Activated naive CD4-positive, alpha-beta T cell treated with anti-CD3 and anti-CD28 coated beads, Interleukin-2, amount 50 U/mL, for 72 hours (primary cell): ENCODE measurements around the gene MYCBP2. TPM values are rescaled to one million over a fixed set of nuclear protein-coding genes. Genes with fewer than 3 reads are reported as not detected.
"Not testable (repeated sequence)": the region's sequence is repeated elsewhere in the genome, so short reads cannot be mapped to it uniquely, and the experiment has no call there.

Experiments
- ATAC-seq, 2 donors: fragments of 150-1000 bp; cut with Tn5 transposase; 2 replicates each; pipeline ENCODE4 v1.10.0; 2021; ENCODE audit warnings: mild to moderate bottlenecking in 2 of 2, moderate library complexity in 2 of 2
- DNase-seq, 2 donors: peaks; one replicate each; pipeline ENCODE4 v3.0.0; 2021 to 2022; ENCODE audit warnings: low spot score in 2 of 2
- H3K27ac Mint-ChIP-seq, 2 donors: one replicate each; pipeline ENCODE4 v1.8.0; 2022; ENCODE audit warnings: mild to moderate bottlenecking in 2 of 2, mixed read lengths in 2 of 2
- H3K36me3 Mint-ChIP-seq, 2 donors: one replicate each; pipeline ENCODE4 v1.8.0; 2022; ENCODE audit warnings: mixed read lengths in 2 of 2
- H3K9me3 Mint-ChIP-seq, 2 donors: one replicate each; pipeline ENCODE4 v1.8.0; 2022; ENCODE audit warnings: mixed read lengths in 2 of 2
- total RNA-seq, 2 donors: library from RNA; stranded (reverse); gene quantifications; one replicate each; pipeline ENCODE4 v1.2.3, GENCODE V29; 2022

MYCBP2 gene
- total RNA-seq, 2 donors from 2014 or later, result 80.1 to 105 TPM

DNA sequence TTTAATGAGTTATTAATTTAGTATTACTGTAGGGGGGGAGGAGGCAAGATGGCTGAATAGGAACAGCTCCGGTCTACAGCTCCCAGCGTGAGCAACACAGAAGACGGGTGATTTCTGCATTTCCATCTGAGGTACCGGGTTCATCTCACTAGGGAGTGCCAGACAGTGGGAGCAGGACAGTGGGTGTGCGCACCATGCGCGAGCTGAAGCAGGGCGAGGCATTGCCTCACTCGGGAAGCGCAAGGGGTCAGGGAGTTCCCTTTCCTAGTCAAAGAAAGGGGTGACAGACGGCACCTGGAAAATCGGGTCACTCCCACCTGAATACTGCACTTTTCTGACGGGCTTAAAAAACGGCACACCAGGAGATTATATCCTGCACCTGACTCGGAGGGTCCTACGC lies 127.9 kb downstream of the MYCBP2 start:
- not testable (repeated sequence) for ATAC-seq, DNase-seq, H3K9me3 Mint-ChIP-seq
- Mint-ChIP-seq H3K27ac (peak overlapping the region in 1 of 2 donors; percentile 51), H3K36me3 (peaks cover 7 to 17% of the 10 kb centered on the region in 2 donors)

DNA sequence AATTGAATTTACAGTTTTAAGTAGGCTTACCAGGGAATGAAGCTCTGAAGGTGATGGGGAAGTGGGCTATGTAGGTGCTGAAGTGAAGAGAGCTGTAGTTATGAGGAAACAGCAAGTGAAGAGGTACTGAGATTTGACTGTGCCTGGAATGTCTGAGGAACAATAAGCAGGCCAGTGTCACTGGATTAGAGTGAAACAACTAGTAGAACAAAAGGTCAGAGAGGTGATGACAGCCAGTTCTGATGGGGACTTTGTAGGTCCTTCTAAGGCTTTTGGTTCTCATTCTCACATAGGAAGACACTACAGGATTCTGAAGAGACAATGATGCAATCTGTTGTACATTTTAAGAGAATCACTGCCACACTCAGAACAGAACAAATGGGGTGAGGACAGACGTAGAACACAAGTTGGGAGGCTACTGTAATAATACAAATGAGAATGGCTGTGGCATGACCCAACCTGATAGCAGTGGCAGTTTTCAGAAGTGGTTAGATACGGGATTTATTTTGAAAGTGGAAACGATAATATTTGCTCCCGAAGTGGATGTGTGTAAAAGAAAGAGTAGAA lies 130.8 kb downstream of the MYCBP2 start:
- DNase-seq, result no peak
- peak in 1 of 2 donors; percentile 40 for ATAC-seq
- peaks cover 0 to 7% of the 10 kb centered on the region in 2 donors for H3K36me3 Mint-ChIP-seq
- no peaks in the 10 kb centered on the region for H3K9me3 Mint-ChIP-seq
- H3K27ac Mint-ChIP-seq, result no peak overlapping the region

DNA sequence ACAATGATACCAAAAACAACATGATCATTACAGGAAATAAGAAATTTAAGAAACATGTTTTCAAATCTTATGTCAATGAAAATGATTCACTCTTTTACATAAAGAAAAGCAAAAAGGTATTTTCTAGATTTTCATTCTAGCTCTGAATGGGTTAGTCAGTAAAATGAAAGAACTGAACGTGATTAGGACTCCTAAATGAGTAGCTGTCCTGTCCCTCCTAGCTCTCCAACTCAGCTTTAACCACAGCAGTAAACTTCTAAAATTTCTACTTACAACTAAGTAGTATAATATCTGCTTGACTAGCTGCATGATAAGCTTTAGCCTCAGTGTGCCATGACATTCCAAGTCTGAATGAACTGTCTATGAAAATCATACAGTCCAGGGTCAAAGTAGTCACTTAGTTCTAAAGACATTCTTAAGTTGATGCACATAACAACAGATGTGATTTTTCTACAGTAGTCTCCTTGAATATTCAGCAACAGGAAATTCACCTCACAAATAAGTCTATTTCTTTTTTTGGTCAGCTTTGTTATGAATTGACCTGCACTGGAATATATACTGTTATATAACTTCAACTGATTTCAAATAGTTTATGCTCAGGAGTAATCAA lies 136.4 kb downstream of the MYCBP2 start:
- no peaks in the 10 kb centered on the region for H3K9me3 Mint-ChIP-seq
- DNase-seq, result no peak
- H3K36me3 Mint-ChIP-seq, result peaks cover 4 to 18% of the 10 kb centered on the region in 2 donors
- peak overlapping the region in 1 of 2 donors; percentile 66 for H3K27ac Mint-ChIP-seq
- peak in 1 of 2 donors; percentile 68 for ATAC-seq

DNA sequence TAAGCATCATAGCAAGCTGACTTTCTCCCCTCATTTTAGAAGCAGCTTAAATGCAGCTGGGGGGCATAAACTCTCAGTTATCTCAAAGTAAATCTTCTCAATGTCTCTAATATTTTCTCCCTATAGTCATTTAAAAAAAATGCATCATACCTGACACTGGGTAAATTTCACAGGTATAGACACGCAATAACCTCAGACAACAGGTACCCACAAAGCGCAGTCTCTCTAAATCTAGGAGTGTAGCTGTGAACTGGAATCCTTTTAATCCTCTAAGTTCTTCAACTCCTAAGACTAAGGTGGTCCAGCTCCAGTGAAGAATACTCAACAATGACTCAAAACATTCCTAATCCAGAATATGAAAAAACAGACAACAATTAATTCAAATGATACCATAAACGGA lies 141.2 kb downstream of the MYCBP2 start:
- DNase-seq (no peak), ATAC-seq (no peak)
- H3K36me3 Mint-ChIP-seq, result peaks cover 9 to 45% of the 10 kb centered on the region in 2 donors
- no peak overlapping the region for H3K27ac Mint-ChIP-seq
- H3K9me3 Mint-ChIP-seq, result no peaks in the 10 kb centered on the region

DNA sequence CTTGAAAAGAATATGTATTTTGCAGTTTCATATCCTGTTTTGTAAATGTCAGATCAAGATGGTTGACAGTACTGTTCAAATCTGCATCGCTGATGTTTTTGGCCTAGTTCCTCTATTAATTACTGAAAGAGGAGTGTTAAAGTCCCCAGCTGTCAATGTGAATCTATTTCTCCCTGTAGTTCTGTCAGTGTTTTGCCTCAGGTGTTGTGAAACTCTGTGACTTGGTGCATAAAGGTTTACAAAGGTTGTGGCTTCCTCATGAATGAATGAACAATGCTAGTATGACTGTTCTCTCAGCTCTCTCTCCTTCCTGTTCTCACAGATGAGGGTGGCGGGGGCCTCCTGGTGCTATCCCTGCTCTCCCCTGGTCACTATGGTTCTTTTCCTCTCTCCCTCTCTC lies 142.4 kb downstream of the MYCBP2 start:
- ATAC-seq (peak; percentile 100), DNase-seq (peak; percentile 50 to 55)
- no peaks in the 10 kb centered on the region for H3K9me3 Mint-ChIP-seq
- peak overlapping the region in 1 of 2 donors; percentile 60 for H3K27ac Mint-ChIP-seq
- peaks cover 14 to 57% of the 10 kb centered on the region in 2 donors for H3K36me3 Mint-ChIP-seq

DNA sequence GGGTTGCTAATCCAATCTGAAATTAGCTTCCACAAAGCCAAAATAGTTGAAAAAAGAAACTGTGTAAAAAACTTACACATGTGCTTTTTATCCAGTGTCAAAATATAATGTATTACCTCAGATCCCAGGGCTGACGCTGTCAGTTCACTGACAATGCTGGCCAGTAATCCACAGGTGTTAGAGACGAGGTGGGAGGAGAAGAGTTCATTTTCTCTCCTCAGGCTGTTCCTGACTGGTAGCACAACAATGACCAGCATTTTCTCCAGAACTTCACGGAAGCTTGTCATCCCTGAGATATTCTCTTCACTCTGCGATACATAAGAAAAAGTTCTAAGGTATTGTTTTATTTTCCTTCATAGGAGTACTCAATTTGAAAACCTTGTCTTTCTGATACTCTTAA lies 146.9 kb downstream of the MYCBP2 start:
- ATAC-seq (no peak), DNase-seq (no peak)
- peak overlapping the region in 1 of 2 donors; percentile 17 for H3K27ac Mint-ChIP-seq
- peaks cover 11 to 39% of the 10 kb centered on the region in 2 donors for H3K36me3 Mint-ChIP-seq
- H3K9me3 Mint-ChIP-seq, result no peaks in the 10 kb centered on the region

DNA sequence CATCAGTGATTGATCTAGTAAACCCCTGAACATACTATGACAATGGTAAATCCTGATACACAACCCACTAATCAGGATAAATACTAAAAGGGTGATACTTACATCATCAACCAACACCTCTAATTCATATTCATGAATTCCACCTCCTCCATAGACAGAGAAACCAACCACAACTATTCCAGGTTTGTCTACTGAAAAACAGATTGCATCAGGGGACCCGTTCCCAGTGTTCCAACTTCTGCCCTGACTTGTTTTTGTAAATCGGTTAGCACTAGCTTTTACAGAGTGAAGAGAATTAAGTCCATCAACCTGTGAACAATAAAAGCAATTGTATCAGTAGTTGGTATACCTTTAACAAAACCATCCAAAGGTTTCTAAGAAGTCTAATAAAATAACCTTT lies 149.2 kb downstream of the MYCBP2 start:
- no peak overlapping the region for H3K27ac Mint-ChIP-seq
- peaks cover 8 to 26% of the 10 kb centered on the region in 2 donors for H3K36me3 Mint-ChIP-seq
- DNase-seq (no peak), ATAC-seq (no peak)
- H3K9me3 Mint-ChIP-seq, result no peaks in the 10 kb centered on the region

DNA sequence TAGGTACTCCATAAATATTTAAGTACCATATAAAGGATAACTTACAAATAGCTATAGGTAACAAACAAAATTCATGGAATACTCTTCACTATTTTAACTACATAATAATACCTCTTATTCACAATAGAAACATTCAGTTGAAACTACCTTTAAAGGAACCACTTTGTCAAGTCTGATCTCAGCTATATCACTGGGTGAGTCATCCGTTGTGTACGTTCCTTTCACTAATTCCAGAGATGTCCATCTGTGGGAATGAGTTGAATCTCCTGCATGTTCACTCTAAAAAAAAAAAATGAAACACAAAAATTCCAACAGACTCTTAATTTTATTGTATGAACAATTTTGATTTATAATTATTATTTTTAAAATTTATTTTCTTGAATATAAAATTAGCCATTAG lies 150.5 kb downstream of the MYCBP2 start:
- H3K36me3 Mint-ChIP-seq, result peaks cover 15 to 24% of the 10 kb centered on the region in 2 donors
- H3K27ac Mint-ChIP-seq, result no peak overlapping the region
- ATAC-seq (no peak), DNase-seq (no peak)
- no peaks in the 10 kb centered on the region for H3K9me3 Mint-ChIP-seq

DNA sequence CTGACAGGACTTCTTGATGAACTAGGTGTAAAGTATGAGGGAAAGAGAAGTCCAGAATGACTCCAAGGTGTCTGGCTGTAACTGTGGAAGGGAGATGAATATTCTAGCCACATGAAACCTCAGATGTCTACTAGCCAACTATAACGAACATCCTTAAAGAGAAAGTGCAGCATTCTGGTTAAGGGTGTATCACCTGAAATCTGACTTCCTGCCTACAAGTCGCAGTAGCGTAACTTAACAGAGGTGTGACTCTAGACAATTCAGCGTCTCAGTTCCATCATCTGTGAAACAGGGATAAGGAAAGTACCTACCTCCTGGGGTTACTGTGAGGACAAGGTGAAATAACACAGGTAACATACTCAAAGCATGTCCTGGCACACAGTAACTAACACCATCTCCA lies 154.2 kb downstream of the MYCBP2 start:
- Mint-ChIP-seq H3K36me3 (peaks cover 17 to 19% of the 10 kb centered on the region in 2 donors), H3K27ac (peak overlapping the region; percentile 5 to 79), H3K9me3 (no peaks in the 10 kb centered on the region)
- no peak for DNase-seq
- peak in 1 of 2 donors; percentile 24 for ATAC-seq

DNA sequence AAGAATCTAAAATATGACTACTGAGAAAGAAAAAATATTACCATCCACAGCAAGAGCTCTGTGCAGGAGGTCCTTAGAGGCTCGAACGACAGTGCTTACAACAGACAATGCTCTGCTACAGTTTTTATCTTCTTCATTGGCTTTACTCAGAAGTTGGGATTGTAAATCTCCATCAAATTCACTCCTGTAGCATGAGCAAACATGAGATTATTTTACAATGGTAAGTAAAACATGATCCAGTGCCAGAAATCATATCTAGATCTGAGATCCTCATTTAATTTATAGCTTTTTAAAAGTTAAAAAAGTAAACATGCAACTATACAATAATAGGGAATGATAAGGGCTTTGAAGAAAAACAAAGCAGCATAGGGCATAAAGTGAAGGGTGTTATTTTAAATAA lies 155.4 kb downstream of the MYCBP2 start:
- Mint-ChIP-seq H3K9me3 (no peaks in the 10 kb centered on the region), H3K36me3 (peaks cover 17 to 19% of the 10 kb centered on the region in 2 donors), H3K27ac (peak overlapping the region in 1 of 2 donors; percentile 85)
- DNase-seq (no peak), ATAC-seq (no peak)

DNA sequence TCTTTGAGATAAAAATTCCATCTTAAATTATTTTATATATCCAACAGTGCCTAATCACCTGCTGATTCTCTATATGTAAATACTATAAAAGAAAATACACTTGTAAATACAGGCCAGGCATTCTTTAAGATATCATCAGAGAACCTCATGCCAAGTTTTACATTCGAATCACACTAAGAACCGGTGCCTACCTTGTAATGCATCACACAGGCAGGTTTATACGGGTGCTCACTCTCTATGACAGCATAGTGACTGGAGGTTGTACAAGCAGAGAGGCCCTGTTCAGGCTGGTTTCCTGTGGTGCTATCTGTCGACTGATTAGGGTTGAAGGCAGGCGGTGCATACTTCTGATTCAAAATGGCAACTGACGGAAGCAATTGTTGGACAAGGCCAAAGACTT lies 158.7 kb downstream of the MYCBP2 start:
- H3K27ac Mint-ChIP-seq, result no peak overlapping the region
- H3K9me3 Mint-ChIP-seq, result no peaks in the 10 kb centered on the region
- peaks cover 29 to 33% of the 10 kb centered on the region in 2 donors for H3K36me3 Mint-ChIP-seq
- no peak for DNase-seq
- ATAC-seq, result no peak

DNA sequence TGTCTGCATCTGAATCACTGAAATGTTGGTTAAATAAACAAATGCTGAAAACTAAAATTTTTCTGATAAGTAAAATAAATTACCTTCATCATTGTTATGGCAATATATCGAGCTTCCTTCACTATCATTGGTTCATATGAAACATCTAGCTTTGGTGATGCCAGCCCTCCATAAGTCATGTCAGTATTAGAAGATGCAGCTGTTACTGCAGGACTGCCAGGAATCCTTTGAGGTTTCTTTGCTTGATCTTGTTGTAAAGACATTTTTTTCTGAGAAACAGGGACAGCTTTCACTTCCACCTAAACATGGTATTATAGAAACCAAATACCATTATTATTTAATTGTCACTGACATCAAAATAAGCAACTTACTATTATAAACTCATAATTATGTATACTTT lies 176.2 kb downstream of the MYCBP2 start:
- Mint-ChIP-seq H3K36me3 (peaks cover 0 to 15% of the 10 kb centered on the region in 2 donors), H3K27ac (no peak overlapping the region), H3K9me3 (no peaks in the 10 kb centered on the region)
- ATAC-seq, result no peak
- DNase-seq, result no peak

DNA sequence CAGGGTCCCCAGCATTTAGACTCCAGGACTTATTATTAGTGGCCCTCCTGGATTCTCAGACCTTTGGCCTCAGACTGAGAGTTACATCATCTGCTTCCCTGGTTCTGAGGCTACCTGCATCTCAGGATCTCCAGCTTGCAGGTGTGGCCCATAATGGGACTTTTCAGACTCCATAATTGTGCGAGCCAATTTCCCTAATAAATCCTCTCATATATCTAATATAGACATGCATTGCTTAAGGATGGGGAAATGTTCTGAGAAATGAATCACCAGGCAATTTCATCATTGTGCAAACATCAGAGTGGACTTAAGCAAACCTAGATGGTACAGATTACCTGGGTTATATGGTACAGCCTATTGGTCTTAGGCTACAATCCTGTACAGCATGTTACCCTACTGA lies 183.5 kb downstream of the MYCBP2 start:
- H3K36me3 Mint-ChIP-seq, result peaks cover 0 to 2% of the 10 kb centered on the region in 2 donors
- H3K27ac Mint-ChIP-seq, result no peak overlapping the region
- no peaks in the 10 kb centered on the region for H3K9me3 Mint-ChIP-seq
- no peak for DNase-seq
- ATAC-seq, result no peak

DNA sequence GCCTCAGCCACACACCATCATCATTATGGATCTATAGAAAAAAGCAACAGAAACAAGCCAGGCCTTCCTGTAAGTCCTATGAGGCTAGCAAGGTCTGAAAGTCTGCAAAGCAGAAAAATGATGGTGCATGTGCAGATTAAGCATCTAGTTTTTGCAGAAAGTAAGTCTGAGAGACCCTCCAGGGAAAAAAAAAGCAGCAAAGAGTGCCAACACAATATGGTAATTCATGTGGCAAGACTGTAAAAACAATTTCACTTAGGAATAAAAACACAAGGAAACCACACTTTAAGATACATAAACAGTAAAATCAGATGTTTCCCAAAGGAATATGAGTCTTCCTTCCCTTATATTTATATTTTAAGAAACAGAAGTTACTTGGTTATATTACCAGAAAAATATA lies 187.6 kb downstream of the MYCBP2 start:
- H3K36me3 Mint-ChIP-seq, result peaks cover 0 to 6% of the 10 kb centered on the region in 2 donors

DNA sequence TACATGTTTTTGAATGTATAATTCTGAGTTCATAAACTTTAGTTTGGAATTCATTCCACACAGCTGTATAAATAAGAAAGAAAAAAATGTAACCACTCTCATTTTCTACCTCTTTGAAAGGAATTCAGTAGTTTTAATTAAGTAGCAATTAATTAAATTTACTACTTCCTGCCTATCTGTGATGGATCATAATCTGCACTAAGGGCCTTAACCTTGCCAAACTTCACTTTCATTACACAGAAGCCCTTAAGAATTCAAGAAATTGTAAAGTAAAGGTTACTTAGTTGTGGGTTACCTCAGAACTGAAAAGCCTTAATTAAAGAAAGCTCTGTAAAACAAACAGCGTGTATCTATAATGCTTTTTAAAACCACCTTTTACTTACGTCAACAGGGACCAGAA lies 188.1 kb downstream of the MYCBP2 start:
- ATAC-seq (no peak), DNase-seq (no peak)
- Mint-ChIP-seq H3K27ac (no peak overlapping the region), H3K9me3 (no peaks in the 10 kb centered on the region), H3K36me3 (peaks cover 0 to 6% of the 10 kb centered on the region in 2 donors)

More for the DNA sequence above, 187.6 kb downstream of the MYCBP2 start:
- ATAC-seq (no peak), DNase-seq (no peak)
- Mint-ChIP-seq H3K27ac (no peak overlapping the region), H3K9me3 (no peaks in the 10 kb centered on the region)

DNA sequence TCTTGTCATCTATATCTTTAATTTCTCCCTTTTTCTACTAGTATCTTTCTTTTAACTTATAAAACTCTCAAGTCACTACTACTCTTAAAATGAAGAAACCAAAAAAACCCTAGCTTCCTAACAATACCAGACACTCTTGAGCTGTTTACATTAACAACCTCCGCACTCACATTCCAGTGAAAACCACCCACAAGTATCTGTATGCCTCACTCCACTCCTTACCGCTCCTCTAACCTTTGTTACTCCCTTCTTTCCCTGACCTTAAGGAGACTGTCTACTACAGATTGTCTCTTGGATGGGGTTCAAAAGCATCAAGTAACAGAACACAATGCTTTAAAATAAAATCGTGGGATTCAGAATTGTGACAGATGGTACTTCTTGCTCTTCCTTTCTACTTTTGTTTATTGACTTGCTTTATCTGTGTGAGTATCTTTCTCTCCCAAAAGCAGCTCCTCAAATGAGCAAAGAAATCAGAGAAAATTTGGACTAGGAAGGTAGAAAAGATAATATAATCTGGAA lies 189.9 kb downstream of the MYCBP2 start:
- ATAC-seq (no peak), DNase-seq (no peak)
- Mint-ChIP-seq H3K27ac (peak overlapping the region; percentile 3 to 16), H3K36me3 (peaks cover 0 to 6% of the 10 kb centered on the region in 2 donors), H3K9me3 (no peaks in the 10 kb centered on the region)

DNA sequence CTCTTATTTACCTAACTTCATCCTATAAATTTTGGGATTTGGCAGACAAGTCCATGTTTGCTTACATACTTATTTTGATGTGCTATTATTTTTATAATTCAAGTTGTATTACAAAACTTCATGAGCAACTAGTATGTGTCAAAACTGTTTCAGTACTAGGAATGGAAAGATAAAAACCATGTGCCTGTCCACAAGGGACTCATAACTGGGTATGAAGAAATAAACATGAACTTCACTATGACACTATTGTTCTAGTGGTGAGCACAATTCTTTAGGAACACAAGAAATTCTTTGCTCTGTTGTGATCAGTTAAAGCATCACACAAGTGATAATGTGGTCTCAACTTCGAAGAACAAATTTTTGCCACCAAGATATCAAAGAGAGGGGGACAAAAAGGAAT lies 202.5 kb downstream of the MYCBP2 start:
- DNase-seq, result no peak
- H3K27ac Mint-ChIP-seq, result no peak overlapping the region
- H3K9me3 Mint-ChIP-seq, result no peaks in the 10 kb centered on the region
- ATAC-seq, result no peak
- no peaks in the 10 kb centered on the region for H3K36me3 Mint-ChIP-seq

DNA sequence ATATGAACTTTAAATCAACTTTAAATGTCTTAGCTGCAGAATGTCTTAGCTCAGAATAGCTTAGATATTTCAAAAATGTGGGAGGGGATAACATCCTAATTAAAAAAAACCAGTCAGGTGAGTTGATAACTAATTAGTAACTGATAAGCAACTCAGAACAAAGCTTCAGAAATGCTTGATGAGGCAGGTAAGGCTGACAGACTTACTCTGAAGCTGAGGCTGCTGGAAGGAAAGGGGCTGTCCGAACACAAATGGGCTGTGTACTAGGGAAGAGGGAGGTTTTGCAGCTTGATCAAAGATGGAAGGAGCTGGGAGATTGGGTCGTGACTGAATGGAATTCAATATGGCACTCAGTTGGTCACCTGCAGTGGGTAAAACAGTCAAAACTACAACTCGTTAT lies 208.8 kb downstream of the MYCBP2 start:
- peaks cover 3 to 4% of the 10 kb centered on the region in 2 donors for H3K9me3 Mint-ChIP-seq
- ATAC-seq, result no peak
- H3K36me3 Mint-ChIP-seq, result peaks cover 17% of the 10 kb centered on the region in 2 donors
- no peak overlapping the region for H3K27ac Mint-ChIP-seq
- no peak for DNase-seq
